Choroid plexus epithelial cell (primary cell): ENCODE measurements around the gene COX20.

Experiments used
- DNase-seq: peaks from one replicate; pipeline ENCODE4 v3.0.0-alpha.2; 2010; ENCODE audit warnings: low read depth
- H3K4me3 ChIP-seq: 2 replicates; pipeline ENCODE4 v1.5.1; 2011; ENCODE audit warnings: low read depth, mild to moderate bottlenecking, control low read depth, low read length, moderate library complexity
- TF ChIP-seq, protein P1 (sequence below): conservative IDR thresholded peaks from 2 replicates; pipeline ENCODE4 v1.5.1; 2011; ENCODE audit warnings: low read depth, mild to moderate bottlenecking, control low read depth, inconsistent platforms, low read length, moderate library complexity

COX20 gene

DNA sequence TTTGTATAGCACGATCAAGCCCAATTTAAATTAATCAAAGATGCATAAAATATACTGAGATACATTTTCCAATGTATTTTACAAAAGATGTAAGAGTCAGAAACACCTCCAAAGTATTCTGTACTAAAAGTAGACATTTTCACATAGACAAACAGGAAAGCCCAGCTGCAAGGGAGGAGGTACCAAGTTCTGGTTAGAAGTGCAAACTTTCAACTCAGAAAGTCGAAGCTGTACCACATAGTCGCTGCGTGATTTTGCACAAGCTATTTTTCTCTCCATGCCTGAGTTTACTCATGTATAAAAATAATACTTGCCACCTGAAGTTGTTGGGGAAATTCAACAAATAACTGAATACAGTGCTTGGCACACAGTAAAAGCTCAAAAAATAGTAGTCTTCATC is 34.5 kb downstream of the COX20 start:
- H3K4me3 ChIP-seq: no peak overlapping the region
- TF ChIP-seq, protein P1, sequence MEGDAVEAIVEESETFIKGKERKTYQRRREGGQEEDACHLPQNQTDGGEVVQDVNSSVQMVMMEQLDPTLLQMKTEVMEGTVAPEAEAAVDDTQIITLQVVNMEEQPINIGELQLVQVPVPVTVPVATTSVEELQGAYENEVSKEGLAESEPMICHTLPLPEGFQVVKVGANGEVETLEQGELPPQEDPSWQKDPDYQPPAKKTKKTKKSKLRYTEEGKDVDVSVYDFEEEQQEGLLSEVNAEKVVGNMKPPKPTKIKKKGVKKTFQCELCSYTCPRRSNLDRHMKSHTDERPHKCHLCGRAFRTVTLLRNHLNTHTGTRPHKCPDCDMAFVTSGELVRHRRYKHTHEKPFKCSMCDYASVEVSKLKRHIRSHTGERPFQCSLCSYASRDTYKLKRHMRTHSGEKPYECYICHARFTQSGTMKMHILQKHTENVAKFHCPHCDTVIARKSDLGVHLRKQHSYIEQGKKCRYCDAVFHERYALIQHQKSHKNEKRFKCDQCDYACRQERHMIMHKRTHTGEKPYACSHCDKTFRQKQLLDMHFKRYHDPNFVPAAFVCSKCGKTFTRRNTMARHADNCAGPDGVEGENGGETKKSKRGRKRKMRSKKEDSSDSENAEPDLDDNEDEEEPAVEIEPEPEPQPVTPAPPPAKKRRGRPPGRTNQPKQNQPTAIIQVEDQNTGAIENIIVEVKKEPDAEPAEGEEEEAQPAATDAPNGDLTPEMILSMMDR: no peak
- DNase-seq: no peak

- no peak overlapping the region for H3K4me3 ChIP-seq
- TF ChIP-seq, protein P1: no peak
- no peak for DNase-seq
Measured at GRCh38 chr1:244874974-244875579, 39.6 kb downstream of the COX20 start.

- no peak for DNase-seq
- TF ChIP-seq, protein P1: no peak
- H3K4me3 ChIP-seq: no peak overlapping the region
Measured at GRCh38 chr1:244876228-244876910, 40.9 kb downstream of the COX20 start.

DNA sequence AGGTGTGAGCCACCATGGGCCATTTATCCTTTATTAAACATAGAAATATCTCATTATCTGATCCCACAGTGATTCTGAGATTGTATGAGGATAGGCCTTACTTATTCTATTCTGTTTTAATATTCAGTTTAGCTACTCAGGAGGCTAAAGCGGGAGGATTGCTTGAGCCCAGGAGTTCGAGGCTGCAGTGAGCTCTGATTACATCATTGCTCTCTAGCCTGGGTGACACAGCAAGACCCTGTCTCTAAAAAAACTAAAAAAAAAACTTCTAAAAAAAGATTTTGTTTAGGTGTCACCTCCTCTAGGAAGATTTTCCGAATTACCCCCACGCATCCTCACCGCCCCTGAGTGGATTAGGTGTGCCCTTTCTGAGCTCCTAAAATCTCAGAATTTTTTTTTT is 43.2 kb downstream of the COX20 start:
- DNase-seq: no peak
- no peak overlapping the region for H3K4me3 ChIP-seq
- TF ChIP-seq, protein P1: no peak

DNA sequence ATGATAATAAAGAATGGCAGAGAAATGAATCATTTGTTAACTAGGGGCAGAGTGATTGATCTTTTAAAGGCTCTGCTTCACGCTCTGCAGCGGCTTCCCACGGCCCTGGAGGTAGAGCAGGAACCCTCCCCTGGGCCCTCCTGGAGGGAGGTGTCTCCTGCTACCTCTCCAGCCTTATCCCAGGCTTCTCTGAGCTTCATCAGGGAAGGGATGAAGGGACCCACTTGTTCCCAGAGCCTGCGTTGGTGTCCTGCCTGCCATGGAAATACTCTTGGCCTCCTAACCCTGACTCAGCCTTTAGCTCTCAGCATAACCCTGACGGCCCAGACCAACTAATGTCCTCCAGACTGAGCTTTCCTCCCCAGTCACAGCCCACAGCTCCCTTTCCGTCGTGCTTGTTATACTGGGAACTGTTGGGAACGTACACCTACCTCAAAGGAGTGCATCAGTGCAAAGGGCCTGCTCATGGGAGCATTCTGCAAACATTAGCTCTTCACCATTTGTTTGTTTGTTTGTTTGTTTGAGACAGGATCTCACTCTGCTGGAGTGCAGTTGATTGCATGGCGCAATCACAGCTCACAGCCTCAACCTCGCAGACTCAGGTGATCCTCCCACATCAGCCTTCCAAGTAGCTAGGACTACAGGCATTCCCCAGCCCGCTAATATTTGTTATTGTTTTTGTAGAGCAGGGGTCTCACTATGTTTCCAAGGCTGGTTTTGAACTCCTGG is 46.3 kb downstream of the COX20 start:
- TF ChIP-seq, protein P1: no peak
- no peak for DNase-seq
- no peak overlapping the region for H3K4me3 ChIP-seq

GRCh38 chr1:244887281-244887680 is 51.8 kb downstream of the COX20 start:
- TF ChIP-seq, protein P1: no peak
- no peak for DNase-seq
- no peak overlapping the region for H3K4me3 ChIP-seq
